ENCODE results near the gene C3orf52.

- TF ChIP-seq GATA2 (IDR thresholded peaks at IDR 0.05; ENCODE audit: low read depth, low read length), result no peak
- TF ChIP-seq GATA3 (IDR thresholded peaks at IDR 0.05; ENCODE audit: low read depth, low read length), result no peak
Observed at GRCh38 chr3:112047264-112047663, 38.9 kb upstream of the C3orf52 start.

Measured in SH-SY5Y (cell line).